ENCODE data around the gene NFXL1.

NFXL1 gene

DNA sequence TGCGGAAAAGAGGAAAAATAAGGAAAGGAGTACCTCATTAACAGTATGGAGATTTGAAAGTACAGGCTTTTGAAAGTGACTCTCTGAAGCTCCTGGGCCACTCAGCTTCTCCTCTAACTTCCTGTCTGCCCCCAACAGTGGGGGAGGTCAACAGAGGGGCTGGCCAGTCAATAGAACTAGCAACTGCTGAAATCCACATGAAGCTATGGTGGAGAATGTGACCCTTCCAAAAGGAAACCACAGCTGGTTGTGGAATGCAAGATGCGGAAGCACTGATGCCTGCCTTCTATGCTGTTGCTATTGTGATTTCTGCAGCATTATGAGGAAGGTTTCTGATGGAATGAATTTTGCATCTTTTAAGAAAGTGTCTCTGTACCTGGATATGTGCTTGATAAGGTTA lies 78.9 kb downstream of the NFXL1 start:
- no peak for TF ChIP-seq EZH2phosphoT487 (IDR thresholded peaks at IDR 0.05; ENCODE audit: borderline replicate concordance, low read length)
- TF ChIP-seq, protein P1, sequence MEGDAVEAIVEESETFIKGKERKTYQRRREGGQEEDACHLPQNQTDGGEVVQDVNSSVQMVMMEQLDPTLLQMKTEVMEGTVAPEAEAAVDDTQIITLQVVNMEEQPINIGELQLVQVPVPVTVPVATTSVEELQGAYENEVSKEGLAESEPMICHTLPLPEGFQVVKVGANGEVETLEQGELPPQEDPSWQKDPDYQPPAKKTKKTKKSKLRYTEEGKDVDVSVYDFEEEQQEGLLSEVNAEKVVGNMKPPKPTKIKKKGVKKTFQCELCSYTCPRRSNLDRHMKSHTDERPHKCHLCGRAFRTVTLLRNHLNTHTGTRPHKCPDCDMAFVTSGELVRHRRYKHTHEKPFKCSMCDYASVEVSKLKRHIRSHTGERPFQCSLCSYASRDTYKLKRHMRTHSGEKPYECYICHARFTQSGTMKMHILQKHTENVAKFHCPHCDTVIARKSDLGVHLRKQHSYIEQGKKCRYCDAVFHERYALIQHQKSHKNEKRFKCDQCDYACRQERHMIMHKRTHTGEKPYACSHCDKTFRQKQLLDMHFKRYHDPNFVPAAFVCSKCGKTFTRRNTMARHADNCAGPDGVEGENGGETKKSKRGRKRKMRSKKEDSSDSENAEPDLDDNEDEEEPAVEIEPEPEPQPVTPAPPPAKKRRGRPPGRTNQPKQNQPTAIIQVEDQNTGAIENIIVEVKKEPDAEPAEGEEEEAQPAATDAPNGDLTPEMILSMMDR (IDR thresholded peaks at IDR 0.05; ENCODE audit: low read depth, low read length, poor library complexity, severe bottlenecking) = no peak
- H3K36me3 ChIP-seq (ENCODE audit: control insufficient read depth, low read length) = no peaks in the 10 kb centered on the region
- no peak overlapping the region for H3K4me3 ChIP-seq (ENCODE audit: low read length)
- no peaks in the 10 kb centered on the region for H4K20me1 ChIP-seq (ENCODE audit: control insufficient read depth, insufficient read depth, low read depth, low read length)
- peaks cover 26% of the 10 kb centered on the region for H3K4me1 ChIP-seq (ENCODE audit: control insufficient read depth, low read length)
- peaks cover 11% of the 10 kb centered on the region for H3K27me3 ChIP-seq (ENCODE audit: control insufficient read depth, low read length)
- no peak overlapping the region for H3K27ac ChIP-seq (ENCODE audit: low read depth, low read length)
- peaks cover 4% of the 10 kb centered on the region for H3K9me3 ChIP-seq (ENCODE audit: control insufficient read depth, insufficient read depth, low read length)
- no peak overlapping the region for H3K4me2 ChIP-seq (ENCODE audit: low read length)
- H3F3A ChIP-seq (ENCODE audit: control insufficient read depth, insufficient read depth) = peaks cover 15% of the 10 kb centered on the region
- no peaks in the 10 kb centered on the region for H3K9me2 ChIP-seq (replicated peaks; ENCODE audit: control insufficient read depth, low read length)
- H3K79me2 ChIP-seq (ENCODE audit: control insufficient read depth, low read length) = no peaks in the 10 kb centered on the region

DNA sequence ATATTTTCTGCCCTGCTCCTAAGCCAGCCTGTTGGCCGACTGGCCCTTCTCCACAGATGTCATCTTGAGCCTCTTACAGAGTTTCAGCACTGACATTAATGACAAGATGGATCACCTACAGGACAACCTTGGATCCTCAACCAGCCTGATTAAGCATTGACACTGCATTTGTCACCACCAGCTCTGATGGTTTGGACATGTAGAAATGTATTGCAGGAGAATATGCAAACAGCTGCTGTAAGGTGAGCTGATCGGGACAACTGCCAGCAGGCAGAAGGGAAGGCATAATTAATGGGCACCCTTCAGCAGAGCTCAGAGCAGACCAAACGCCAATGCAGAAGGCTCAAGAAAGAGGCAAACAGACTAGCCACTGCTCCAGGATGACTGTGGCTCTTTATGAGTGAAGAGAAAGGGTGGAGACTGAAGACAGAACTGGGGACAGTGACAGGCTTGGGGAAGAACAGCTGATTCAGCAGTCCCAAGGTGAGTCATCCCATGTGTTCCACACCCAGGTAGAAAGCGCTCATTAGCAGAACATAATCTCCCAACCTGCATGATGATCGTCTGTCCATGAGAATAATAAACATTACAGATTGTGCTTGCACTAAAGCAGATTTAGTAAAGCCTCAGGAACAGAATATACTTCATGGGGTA lies 83.2 kb downstream of the NFXL1 start:
- Histone ChIP-seq H3K4me1 (ENCODE audit: control insufficient read depth, low read length) (peaks cover 5% of the 10 kb centered on the region), H3K27me3 (ENCODE audit: control insufficient read depth, low read length) (peaks cover 3% of the 10 kb centered on the region; the same call in 1 of the 2 replicates)
- TF ChIP-seq, protein P1 (IDR thresholded peaks at IDR 0.05; ENCODE audit: low read depth, low read length, poor library complexity, severe bottlenecking) = no peak
- no peak for TF ChIP-seq EZH2phosphoT487 (IDR thresholded peaks at IDR 0.05; ENCODE audit: borderline replicate concordance, low read length)

DNA sequence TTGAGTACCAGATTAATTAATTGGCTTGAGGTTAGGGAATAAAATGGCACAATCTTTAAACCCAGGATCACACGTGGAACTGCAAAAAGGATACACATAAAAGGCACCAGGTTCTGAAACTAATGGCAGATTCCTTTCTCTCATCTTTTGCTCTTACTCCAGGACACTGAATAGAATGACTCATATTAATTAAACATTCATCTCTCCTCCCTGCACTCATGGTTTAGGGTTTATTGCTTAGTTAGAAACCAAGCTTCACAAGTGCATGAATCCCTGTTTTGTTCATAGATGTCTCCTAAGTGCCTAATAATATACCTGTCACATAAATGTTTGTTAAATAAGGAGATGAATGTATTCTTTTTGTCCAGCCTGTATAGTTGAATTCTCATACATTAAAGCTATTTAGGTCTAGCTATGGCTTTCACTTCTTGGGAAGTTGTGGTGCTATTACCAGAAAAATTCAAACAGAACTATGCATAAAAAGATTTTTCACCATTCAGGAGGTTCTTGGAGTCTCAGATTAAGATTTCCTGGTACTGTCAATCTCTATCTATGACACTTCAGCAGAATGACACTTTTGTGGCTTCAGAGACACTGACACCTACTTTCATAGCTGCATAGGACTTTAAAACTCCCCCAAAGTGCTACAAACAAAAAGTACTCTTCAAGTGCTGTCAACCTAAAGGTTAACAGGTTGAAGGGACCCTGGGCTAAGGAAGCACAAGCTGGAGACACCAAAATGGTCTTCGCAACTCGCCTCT lies 83.9 kb downstream of the NFXL1 start:
- Histone ChIP-seq H3K4me1 (ENCODE audit: control insufficient read depth, low read length) (no peaks in the 10 kb centered on the region), H3K27me3 (ENCODE audit: control insufficient read depth, low read length) (peaks cover 4% of the 10 kb centered on the region; the same call in 1 of the 2 replicates), H4K20me1 (ENCODE audit: control insufficient read depth, insufficient read depth, low read depth, low read length) (no peaks in the 10 kb centered on the region), H3K9me3 (ENCODE audit: control insufficient read depth, insufficient read depth, low read length) (peaks cover 4% of the 10 kb centered on the region), H3K4me2 (ENCODE audit: low read length) (no peak overlapping the region), H3K4me3 (ENCODE audit: low read length) (no peak overlapping the region), H3K27ac (ENCODE audit: low read depth, low read length) (no peak overlapping the region), H3K79me2 (ENCODE audit: control insufficient read depth, low read length) (no peaks in the 10 kb centered on the region), H3K9me2 (replicated peaks; ENCODE audit: control insufficient read depth, low read length) (no peaks in the 10 kb centered on the region), H3K36me3 (ENCODE audit: control insufficient read depth, low read length) (no peaks in the 10 kb centered on the region), H3F3A (ENCODE audit: control insufficient read depth, insufficient read depth) (no peaks in the 10 kb centered on the region)
- TF ChIP-seq, protein P1 (IDR thresholded peaks at IDR 0.05; ENCODE audit: low read depth, low read length, poor library complexity, severe bottlenecking) = no peak
- no peak for TF ChIP-seq EZH2phosphoT487 (IDR thresholded peaks at IDR 0.05; ENCODE audit: borderline replicate concordance, low read length)

More for the DNA sequence above, 83.2 kb downstream of the NFXL1 start:
- Histone ChIP-seq H4K20me1 (ENCODE audit: control insufficient read depth, insufficient read depth, low read depth, low read length) (no peaks in the 10 kb centered on the region), H3K79me2 (ENCODE audit: control insufficient read depth, low read length) (no peaks in the 10 kb centered on the region), H3K36me3 (ENCODE audit: control insufficient read depth, low read length) (no peaks in the 10 kb centered on the region), H3K4me2 (ENCODE audit: low read length) (no peak overlapping the region), H3K27ac (ENCODE audit: low read depth, low read length) (no peak overlapping the region), H3F3A (ENCODE audit: control insufficient read depth, insufficient read depth) (no peaks in the 10 kb centered on the region), H3K9me2 (replicated peaks; ENCODE audit: control insufficient read depth, low read length) (no peaks in the 10 kb centered on the region), H3K9me3 (ENCODE audit: control insufficient read depth, insufficient read depth, low read length) (peaks cover 4% of the 10 kb centered on the region), H3K4me3 (ENCODE audit: low read length) (no peak overlapping the region)

Measured in DOHH2 (cell line).